HG03097 (cell line): ENCODE measurements around the gene ASXL1.

ENCODE experiments used
- ATAC-seq: cut with Tn5 transposase; IDR thresholded peaks from one replicate; pipeline ENCODE4 v1.9.1; 2021; ENCODE audit not compliant: unreplicated experiment, low FRiP score

Gene ASXL1

DNA sequence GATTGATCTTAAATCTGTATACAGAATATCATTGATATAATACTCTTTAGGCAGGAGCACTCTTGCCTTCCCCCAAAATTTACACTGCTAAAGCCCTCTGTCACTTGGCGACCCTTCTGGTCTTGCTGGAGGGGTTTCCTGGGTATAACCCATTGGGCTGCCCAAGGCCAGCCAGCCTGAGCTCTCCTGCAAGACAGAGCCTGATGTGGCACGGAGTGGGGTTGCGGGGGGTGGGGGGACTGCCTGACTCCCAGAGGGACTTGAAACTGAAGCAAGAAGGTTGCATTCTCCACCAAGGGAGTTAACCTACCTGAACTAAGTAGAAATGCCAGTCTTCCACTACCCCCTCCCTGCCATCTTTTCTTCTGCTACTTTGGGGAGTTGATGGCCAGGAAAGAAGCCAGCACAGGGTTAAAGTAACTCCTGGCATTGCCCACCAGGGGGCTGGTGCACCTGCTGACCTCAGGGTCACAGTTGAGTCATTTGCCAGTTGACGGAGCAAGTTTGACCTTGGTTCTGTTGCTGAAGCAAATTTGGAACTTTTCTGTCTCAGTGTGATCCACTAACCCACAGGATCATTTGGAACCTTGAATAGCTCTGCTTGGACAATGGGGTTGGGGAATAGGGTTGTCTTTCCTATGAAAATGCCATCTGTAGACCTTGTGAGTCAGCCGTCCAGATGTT lies 79.4 kb downstream of the ASXL1 start:
- ATAC-seq: no peak

GRCh38 chr20:32438331-32438858 lies 80.3 kb downstream of the ASXL1 start:
- no peak for ATAC-seq

DNA sequence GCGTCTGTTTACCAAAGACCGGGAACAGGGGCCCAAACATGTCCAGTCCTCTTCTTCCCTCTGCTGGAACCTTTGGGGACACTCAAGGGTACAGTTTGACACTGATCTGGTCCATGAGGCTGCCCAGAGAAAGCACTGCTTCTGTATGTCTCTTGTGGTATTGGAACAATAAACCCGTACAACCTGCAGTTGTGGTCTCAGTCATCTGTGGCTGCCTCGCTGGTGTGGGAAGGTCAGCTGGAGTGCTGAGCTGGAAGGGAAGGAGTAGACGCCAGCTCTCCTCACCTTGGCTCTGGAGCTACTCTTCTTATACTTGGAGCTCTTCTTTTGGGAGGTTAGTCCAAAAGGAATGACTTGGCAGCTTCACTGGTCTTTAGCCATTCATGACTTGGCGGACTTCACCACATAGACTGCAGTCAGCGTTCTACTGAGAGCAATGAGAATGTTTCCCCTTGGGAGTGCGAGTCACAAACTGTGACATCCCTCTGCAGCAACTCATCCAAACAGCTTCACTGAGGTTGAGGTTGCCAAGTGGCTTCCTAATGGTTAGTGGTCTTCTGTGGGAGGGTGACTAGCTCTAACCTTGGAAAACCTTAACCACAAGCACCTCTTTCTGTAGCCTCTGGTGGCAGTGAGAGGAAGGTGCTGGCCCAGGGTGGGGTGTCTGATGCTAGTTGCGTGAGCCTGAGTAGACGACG lies 81.2 kb downstream of the ASXL1 start:
- no peak for ATAC-seq

DNA sequence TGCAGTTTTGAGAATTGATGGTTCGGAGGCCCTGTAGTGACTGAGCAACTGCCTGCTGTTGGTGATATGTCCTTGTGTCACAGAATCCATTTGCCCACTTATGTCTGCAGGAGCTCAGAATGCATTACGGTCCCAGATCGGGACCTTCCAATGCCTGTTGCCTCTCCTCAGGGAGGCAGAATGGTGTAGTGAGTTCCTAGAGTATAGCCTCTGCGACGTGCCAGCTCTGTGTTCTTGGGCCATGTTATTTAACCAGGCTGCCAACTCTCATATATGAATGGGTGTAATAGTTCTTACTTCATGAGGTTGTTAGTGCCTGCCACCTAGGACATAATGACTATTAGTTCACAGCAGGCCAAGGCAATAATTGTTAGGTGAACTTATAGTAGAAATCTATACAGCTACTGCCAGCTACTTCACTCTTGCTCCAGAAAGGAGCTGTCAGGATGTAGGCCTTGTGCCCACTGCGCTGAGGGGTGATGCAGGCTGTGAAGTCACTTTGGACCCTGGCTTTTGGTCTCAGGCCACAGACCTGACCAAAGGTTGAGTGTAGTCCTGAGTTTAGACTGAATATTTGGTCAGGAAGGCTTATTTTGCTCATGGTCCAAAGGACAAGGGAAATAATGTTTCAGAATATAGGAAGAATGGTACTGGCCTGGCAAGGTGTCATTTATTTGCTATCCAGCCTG lies 82.1 kb downstream of the ASXL1 start:
- no peak for ATAC-seq

DNA sequence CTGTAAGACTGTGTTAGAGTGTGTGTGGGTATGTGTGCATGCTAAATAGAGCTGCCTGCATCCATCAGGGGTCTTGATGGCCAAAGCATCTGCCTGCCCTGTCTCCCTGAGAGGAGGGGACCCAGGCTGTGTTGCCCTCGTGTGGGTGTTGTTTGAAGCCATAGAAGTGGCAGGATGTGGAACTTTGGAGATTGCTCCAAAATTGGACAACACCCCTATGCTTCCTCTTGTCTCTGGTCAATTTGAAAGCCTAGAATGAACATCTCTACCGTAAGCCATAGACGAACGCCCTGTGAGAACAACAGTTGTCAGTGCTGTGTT lies 82.6 kb downstream of the ASXL1 start:
- no peak for ATAC-seq

DNA sequence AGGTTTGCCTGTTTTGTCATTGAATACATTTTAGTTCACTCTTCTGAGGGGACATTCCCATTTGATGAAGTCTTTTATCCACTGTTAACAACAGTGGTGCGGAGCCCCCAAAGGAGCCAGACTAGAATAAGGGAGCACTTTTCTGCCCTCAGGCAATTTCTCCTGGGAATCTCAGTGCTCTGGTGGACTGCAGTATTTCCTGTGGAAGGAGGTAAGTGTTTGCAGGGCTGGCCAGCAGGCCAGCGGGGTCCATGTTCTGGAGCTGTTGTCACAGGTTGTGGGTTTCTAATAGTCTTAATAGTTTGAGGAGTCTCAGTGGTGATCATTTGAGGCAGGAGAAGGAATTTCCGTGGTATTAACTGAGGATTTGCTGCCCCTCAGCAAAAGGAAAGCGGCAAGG lies 83.5 kb downstream of the ASXL1 start:
- ATAC-seq: no peak

- no peak for ATAC-seq
Observed at GRCh38 chr20:32442630-32443373, 84.7 kb downstream of the ASXL1 start.

DNA sequence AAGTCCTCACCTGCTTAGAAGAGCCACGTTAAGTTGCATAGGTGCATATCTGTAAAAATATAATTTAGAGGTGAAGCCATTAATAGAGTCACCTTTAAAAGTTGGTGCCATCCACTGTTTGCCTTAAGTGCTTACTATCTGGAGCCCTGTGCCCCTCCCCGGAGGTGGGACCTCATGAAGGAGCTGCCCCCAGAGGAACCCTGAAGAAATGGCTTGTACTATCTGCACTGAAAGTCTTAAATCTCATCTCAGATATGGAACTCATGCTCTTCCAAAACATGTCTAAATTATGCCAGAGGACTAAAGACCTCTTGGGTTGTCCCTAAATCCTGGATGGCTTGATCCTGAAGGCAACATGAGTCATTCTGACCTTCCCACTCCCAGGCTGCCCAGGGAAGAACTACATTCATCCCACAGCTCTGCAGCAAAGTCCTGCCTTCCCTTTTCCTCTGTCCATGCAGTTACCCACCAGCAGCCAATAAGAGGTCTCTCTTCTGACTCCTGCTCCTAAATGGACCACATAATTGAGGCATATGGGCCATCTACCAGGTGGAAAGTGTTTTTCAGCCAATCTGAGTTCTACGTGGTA lies 85.3 kb downstream of the ASXL1 start:
- no peak for ATAC-seq

- no peak for ATAC-seq
Observed at GRCh38 chr20:32444474-32445220, 86.5 kb downstream of the ASXL1 start.

DNA sequence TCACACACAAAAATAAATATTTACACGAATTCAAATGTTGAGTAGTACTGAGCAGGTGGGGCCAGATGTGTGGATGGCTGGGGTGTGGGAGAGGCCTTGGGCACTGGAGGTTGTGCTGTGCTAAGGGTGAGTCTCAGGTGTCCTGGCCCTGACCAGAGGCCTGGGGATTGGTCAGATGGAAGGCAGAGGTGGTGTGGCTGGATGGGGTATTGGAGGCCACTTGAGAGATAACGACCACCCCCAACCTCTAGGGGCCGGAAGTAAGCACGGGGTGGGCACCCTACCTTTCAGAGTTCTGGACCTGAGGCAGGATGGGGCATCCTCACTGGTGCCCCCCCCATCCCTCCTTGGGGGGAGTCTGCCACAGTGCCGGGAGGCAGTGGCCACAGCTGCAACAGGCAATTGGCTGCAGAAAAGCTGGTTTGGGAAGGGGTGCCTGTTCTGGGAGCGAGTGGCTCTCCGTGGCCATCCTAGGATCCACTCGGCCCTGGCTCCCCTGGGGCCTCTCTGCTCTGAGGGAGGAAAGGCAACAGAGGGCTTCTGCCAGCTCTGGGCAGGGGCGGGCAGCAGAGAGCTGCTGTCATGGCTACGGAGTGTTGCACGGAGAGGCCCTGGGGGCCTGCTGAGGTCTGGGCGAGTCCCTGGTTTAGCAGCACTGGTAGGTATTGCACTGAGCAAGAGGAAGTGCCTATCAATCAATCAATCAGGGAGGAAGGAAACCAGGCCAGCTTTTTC lies 87.6 kb downstream of the ASXL1 start:
- no peak for ATAC-seq

DNA sequence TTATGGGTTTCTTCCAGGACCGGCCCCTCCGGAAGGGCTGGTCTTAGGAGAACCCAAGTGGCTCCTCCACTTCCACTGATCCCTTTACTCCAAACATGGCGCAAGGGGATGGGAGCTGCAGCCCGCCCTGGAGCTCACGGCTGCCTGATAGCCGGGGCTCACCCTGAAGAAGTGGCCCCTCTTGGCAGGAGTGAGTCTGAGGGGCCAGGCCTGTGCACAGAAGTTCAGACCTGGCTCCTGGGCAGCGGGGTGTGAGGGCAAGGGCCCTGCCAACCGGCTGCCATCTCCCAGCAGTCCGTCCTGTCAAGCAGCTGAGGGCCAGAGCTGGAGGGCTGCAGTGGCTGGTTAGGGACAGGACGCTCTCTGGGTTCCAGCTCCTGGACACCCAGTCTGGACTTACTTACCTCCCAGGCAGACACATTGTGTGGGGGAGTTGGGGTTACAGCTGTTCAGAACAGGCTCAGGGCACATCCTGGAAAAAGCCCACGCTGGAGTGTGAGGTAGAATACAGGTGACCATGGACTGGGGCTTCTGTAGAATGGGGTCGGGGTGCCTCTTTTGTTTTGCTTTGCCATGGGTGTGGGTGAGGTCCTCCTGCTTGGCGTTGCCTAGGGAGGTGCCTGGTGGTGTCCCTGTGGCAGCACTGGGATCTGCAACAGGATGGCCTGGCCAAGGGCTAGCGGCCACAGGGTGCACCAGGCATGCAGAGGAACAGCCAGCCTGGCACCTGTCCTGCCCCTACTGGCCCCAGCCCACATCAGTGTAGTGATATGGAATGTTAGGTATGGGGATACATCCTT lies 88.4 kb downstream of the ASXL1 start:
- no peak for ATAC-seq

DNA sequence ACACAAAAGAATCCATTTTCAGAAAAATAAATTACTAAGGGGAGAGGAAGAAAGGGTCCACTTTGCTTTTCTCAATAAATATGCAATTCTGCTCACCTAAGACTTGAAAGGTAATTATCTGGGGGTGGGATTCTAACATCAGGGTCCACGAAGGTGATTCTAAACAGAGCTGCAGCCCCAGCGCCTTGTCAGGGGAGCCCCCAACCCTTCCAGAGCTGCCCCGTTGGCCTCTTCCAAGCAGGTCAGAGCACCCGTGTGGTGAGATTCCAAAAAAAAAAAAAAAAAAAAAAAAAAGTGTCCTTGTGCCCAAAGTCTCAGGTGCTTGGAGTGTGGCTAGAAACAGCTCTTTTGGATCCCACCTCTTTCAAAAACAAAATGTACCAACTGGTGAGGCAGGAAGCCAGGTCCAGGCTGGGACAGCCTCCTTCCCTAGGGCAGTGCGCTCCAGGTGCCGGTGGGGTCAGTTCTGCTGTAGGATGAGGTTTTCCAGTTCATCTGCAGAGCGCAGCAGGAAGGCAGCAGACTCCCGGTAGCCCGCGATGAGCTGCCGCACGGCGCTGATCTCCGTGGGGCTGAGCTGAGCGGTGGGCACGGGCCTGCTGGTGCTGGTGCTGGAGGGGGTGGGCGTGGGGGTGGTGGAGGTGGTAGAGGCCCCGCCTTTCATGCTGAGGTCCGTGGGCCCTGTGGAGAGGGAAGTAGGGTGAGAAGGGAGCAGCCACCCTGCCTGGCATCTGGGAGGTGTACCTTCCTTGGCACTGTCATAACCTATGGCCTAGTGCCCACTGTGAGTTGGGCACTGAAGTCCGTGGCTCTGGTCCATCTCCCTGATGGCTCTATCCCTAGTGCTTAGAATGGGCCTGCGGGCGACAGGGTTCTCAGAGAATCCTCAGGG lies 89.3 kb downstream of the ASXL1 start:
- no peak for ATAC-seq

DNA sequence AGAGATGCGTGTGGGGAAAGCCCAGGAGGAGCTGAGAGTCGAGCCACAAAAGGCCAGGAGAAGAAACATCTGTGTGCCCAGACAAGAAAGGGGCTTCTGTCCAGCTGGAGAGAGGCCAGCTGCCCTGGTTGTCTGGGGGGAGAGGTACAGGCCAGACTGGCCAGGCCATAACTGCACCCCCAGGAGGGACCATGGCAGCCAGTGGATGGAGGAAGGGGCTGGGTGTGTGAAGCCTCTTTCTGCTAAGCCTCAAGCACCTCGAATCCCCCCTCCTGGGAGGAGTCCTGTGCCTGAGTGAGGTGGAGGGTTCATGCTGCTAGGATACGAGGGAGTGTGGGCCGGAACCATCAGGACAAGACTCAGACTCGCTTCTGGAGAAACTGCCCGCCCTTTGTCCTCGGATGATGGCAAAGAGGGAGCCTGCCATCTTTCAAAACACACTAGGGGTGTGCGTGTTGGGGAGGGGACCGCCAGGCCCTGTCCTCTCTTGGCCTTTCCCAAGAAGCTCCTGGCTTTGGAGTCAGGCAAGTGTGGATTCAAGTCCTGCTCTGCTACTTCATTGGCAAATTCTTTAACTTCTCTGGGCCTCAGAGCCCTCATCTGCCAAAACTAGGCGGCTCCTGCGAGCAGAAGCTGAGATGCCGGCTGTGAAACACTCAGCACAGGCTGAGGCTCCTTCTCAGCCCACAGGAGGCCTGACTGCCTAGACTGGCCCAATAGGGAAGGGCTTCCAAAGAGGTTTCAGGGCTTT lies 90.3 kb downstream of the ASXL1 start:
- no peak for ATAC-seq

DNA sequence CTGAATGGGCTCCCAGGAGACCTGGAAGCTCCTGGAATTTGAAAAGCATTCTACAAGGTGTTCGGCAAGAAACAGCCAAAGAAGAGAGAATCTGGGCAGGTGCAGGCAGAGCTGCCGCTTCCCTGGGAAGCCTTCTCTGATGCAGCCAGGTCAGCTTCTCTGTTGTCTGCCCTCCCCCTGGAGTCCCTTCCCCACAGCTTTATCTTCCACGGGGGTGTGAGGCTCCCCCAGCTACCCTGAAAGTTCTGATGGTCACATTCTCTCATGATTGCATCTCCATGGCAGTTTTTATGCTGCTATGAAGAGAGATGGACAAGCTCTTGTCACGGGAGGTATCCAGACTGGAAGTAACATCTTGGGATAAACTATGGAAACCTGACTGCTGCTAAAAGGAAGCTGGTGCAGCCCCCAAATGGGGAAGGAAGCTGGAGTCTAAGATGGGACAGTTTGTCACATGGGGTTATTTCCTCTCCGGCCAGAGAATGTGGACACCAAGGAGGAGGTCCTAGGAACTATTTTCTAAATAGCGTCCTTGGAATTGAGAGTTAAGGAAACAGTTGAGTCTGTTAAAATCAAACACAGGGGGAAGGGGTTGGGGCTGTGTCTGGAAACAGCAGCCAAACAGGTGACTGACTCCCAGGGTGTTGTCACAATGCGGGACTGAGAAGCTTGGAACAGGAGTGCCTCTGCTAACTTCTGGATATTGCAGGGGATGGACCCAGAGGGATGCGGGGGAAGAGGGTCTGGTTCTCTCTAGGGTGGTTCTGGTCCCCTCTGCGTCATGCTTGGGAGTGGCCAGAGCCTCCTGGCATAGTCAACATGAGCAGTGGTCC lies 91.1 kb downstream of the ASXL1 start:
- no peak for ATAC-seq

DNA sequence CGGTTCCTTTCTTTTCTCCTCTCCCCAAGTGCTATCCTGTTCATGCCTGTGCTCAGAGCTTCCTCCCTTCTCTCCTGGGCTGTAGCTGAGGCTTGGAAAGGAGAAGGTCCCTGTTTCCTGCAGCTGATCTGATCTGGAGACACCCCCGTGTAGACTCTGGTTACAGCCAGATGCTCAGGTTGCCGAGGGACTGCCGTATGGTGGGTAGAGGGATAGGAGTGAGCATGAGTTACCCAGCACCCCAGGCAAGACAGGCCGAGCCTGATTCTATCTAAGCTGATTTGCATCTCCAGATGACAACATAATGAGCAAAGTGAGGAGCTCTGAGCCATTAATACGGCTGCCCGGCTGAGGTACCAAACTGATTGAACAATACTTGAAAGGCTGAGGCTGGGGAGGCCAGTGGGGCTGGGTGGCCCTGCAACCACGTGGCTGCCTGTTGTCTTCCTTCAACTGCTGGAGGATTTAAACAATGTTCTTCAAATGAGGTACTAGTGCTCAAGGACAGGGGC lies 91.8 kb downstream of the ASXL1 start:
- no peak for ATAC-seq
